SK-N-SH (cell line): ENCODE measurements around the gene CCDC88C. TPM values are rescaled to one million over a fixed set of nuclear protein-coding genes. Genes with fewer than 3 reads are reported as not detected.

Experiments used
- CTCF ChIA-PET: fragments of 300-600, 350-600 bp; formaldehyde crosslinking; extraction: SDS; loops from one replicate; lab custom pipeline; 2021; lab: Yijun Ruan, JAX
- POLR2A ChIA-PET: fragments of 350-600 bp; sonication (Branson Sonifier 250); formaldehyde crosslinking; extraction: SDS; loops from one replicate; lab custom pipeline; 2020; ENCODE audit warnings: antibody characterized with exemption, inconsistent platforms; lab: Yijun Ruan, JAX
- DNase-seq: peaks from one replicate; pipeline ENCODE4 v3.0.0; 2012
- H2AFZ ChIP-seq: fragments of 200-600 bp; sonication (generic); 2 replicates; pipeline ENCODE4 v1.8.1; 2016; ENCODE audit warnings: antibody characterized with exemption, mild to moderate bottlenecking, low read depth
- H3F3A ChIP-seq: fragments of 200-600 bp; sonication (generic); replicated peaks from 2 replicates; pipeline ENCODE3; 2016; ENCODE audit warnings: antibody characterized with exemption, mild to moderate bottlenecking; ENCODE audit not compliant: insufficient read depth
- H3K27ac ChIP-seq, 2 experiments: fragments of 200-500 bp in 1 of 2; fragments of 200-600 bp in 1 of 2; sonication (Bioruptor generic) in 1 of 2; sonication (generic), shearing (Covaris generic) in 1 of 2; 2 replicates each; pipeline versions ENCODE4 v1.5.1 to v1.6.1; 2014 to 2016; ENCODE audit warnings: low read depth in 2 of 2, inconsistent platforms in 1 of 2, low read length in 1 of 2, mild to moderate bottlenecking in 1 of 2, mixed read lengths in 1 of 2
- H3K27me3 ChIP-seq: fragments of 200-600 bp; sonication (generic), shearing (Covaris generic); 2 replicates; pipeline ENCODE4 v1.6.1; 2016; ENCODE audit warnings: mixed run types; ENCODE audit not compliant: insufficient read depth
- H3K36me3 ChIP-seq, 2 experiments: fragments of 200-500 bp in 1 of 2; fragments of 200-600 bp in 1 of 2; sonication (Bioruptor generic) in 1 of 2; sonication (generic) in 1 of 2; replicated peaks in 1 of 2; 2 replicates each; pipeline versions ENCODE3 to v1.5.1; 2014 to 2016; ENCODE audit warnings: low read length in 1 of 2, mild to moderate bottlenecking in 1 of 2; ENCODE audit not compliant: insufficient read depth in 2 of 2, control insufficient read depth in 1 of 2
- H3K4me1 ChIP-seq, 2 experiments: fragments of 200-500 bp in 1 of 2; fragments of 200-600 bp in 1 of 2; sonication (Bioruptor generic) in 1 of 2; sonication (generic), shearing (Covaris generic) in 1 of 2; 2 replicates each; pipeline versions ENCODE4 v1.5.1 to v1.6.1; 2014 to 2016; ENCODE audit warnings: low read depth in 1 of 2, low read length in 1 of 2, mixed run types in 1 of 2; ENCODE audit not compliant: insufficient read depth in 2 of 2, control insufficient read depth in 1 of 2
- H3K4me2 ChIP-seq: fragments of 200-600 bp; sonication (generic), shearing (Covaris generic); 2 replicates; pipeline ENCODE4 v1.6.1; 2017; ENCODE audit warnings: mixed run types
- H3K4me3 ChIP-seq, 2 experiments: fragments of 200-500 bp in 1 of 2; fragments of 200-600 bp in 1 of 2; sonication (Bioruptor generic) in 1 of 2; sonication (generic), shearing (Covaris generic) in 1 of 2; 2 replicates each; pipeline versions ENCODE4 v1.5.1 to v1.8.1; 2014 to 2016; ENCODE audit warnings: low read depth in 2 of 2, inconsistent platforms in 1 of 2, low read length in 1 of 2, mild to moderate bottlenecking in 1 of 2, mixed read lengths in 1 of 2, moderate library complexity in 1 of 2
- H3K79me2 ChIP-seq: fragments of 200-600 bp; sonication (generic); 2 replicates; pipeline ENCODE4 v1.8.1; 2017; ENCODE audit warnings: mild to moderate bottlenecking; ENCODE audit not compliant: insufficient read depth
- H3K9ac ChIP-seq: fragments of 200-600 bp; sonication (generic); 2 replicates; pipeline ENCODE4 v1.6.1; 2017; ENCODE audit warnings: mixed run types
- H3K9me2 ChIP-seq: fragments of 200-600 bp; sonication (generic); 2 replicates; pipeline ENCODE4 v1.6.1; 2017; ENCODE audit warnings: mixed run types
- H3K9me3 ChIP-seq: fragments of 200-600 bp; sonication (generic); 2 replicates; pipeline ENCODE4 v1.6.1; 2017; ENCODE audit warnings: mixed run types, mild to moderate bottlenecking, moderate library complexity
- H4K20me1 ChIP-seq: fragments of 200-600 bp; sonication (generic); 2 replicates; pipeline ENCODE4 v1.6.1; 2017; ENCODE audit warnings: mild to moderate bottlenecking, mixed run types; ENCODE audit not compliant: insufficient read depth
- CHD2 ChIP-seq: fragments of 150-350 bp; IDR thresholded peaks from 2 replicates; pipeline ENCODE4 v1.6.1; 2018; ENCODE audit warnings: low read length; ENCODE audit not compliant: partially characterized antibody
- EP300 ChIP-seq, 2 experiments: IDR thresholded peaks; 2 replicates each; pipeline versions ENCODE4 v1.4.0 to v1.6.1; 2012; ENCODE audit warnings: borderline replicate concordance in 1 of 2, low read depth in 1 of 2, low read length in 1 of 2
- EZH2phosphoT487 ChIP-seq: fragments of 200-600 bp; sonication (generic); IDR thresholded peaks from 2 replicates; pipeline ENCODE4 v1.6.1; 2017; ENCODE audit warnings: low read depth, mixed run types, mild to moderate bottlenecking, antibody characterized with exemption, moderate library complexity, borderline replicate concordance
- FOSL2 ChIP-seq: IDR thresholded peaks from 2 replicates; pipeline ENCODE4 v1.4.0; 2012; ENCODE audit warnings: low read depth, mild to moderate bottlenecking, moderate library complexity, borderline replicate concordance
- GABPA ChIP-seq: IDR thresholded peaks from 2 replicates; pipeline ENCODE4 v1.4.0; 2012; ENCODE audit warnings: low read depth, mild to moderate bottlenecking
- GATA2 ChIP-seq: sonication (generic); formaldehyde crosslinking; IDR thresholded peaks from 2 replicates; pipeline ENCODE4 v1.5.0; 2020; ENCODE audit warnings: mild to moderate bottlenecking, missing genetic modification reagents
- IRF3 ChIP-seq: fragments of 150-350 bp; IDR thresholded peaks from 2 replicates; pipeline ENCODE4 v1.6.1; 2016; ENCODE audit warnings: mild to moderate bottlenecking, low read depth, low read length
- MEF2A ChIP-seq: IDR thresholded peaks from 2 replicates; pipeline ENCODE4 v1.4.0; 2012; ENCODE audit warnings: low read depth, borderline replicate concordance
- NRF1 ChIP-seq: IDR thresholded peaks from 2 replicates; pipeline ENCODE4 v1.6.1; 2012; ENCODE audit warnings: low read depth, mild to moderate bottlenecking, low read length
- REST ChIP-seq: IDR thresholded peaks from 2 replicates; pipeline ENCODE4 v1.6.1; 2012; ENCODE audit warnings: mild to moderate bottlenecking, low read depth, low read length, moderate library complexity
- RFX5 ChIP-seq: IDR thresholded peaks from 2 replicates; pipeline ENCODE4 v1.6.1; 2012; ENCODE audit warnings: mild to moderate bottlenecking, improper control_type of control experiment, low read length
- SIN3A ChIP-seq: IDR thresholded peaks from 2 replicates; pipeline ENCODE4 v1.6.1; 2012; ENCODE audit warnings: low read depth, mild to moderate bottlenecking, low read length, moderate library complexity, borderline replicate concordance
- SMC3 ChIP-seq: IDR thresholded peaks from 2 replicates; pipeline ENCODE4 v1.6.1; 2012; ENCODE audit warnings: low read depth, low read length, improper control_type of control experiment
- YY1 ChIP-seq: IDR thresholded peaks from 2 replicates; pipeline ENCODE4 v1.4.0; 2012; ENCODE audit warnings: low read depth, mild to moderate bottlenecking
- WGBS: methylation state at CpG from one replicate; pipeline ENCODE4 v1.1.6; 2017; ENCODE audit warnings: low lambda C conversion rate; 5-methylcytosine and 5-hydroxymethylcytosine counted together
- polyA plus RNA-seq, 3 experiments: library from polyadenylated mRNA; depleted of rRNA; stranded (reverse); fragments of >200 nt; gene quantifications; 2 replicates each; pipeline ENCODE4 v1.2.3, GENCODE V29; 2012

The CCDC88C gene
- polyA plus RNA-seq, 1 of the 3 experiments (the other 2 are of a cell fraction), result 0.39 TPM

- Histone ChIP-seq H3K27me3 (peaks cover 8% of the 10 kb centered on the region; the same call in 1 of the 2 replicates), H3F3A (no peaks in the 10 kb centered on the region), H3K9me3 (no peaks in the 10 kb centered on the region), H3K4me3 (no peak overlapping the region), H3K9ac (no peak overlapping the region), H3K4me1 (peaks cover 0 to 32% of the 10 kb centered on the region in 2 experiments; a peak in 1 of 4 replicates), H3K79me2 (no peaks in the 10 kb centered on the region), H3K36me3 (no peaks in the 10 kb centered on the region), H4K20me1 (no peaks in the 10 kb centered on the region), H3K4me2 (no peak overlapping the region), H3K27ac (no peak overlapping the region), H2AFZ (no peak overlapping the region; the same call in 1 of the 2 replicates), H3K9me2 (no peaks in the 10 kb centered on the region)
- TF ChIP-seq GABPA (no peak), MEF2A (no peak), REST (no peak), RFX5 (no peak), CHD2 (no peak), NRF1 (no peak)
- POLR2A ChIA-PET, result interaction anchor here (1.1 kb wide), 1 partner anchor 21 kb away, joined by 3 read pairs; no protein-coding TSS in a partner anchor
- CTCF ChIA-PET, result interaction anchor here (0.9 to 1.5 kb wide), 2 partner anchors 10 to 73 kb away, joined by 3 read pairs; no protein-coding TSS in a partner anchor
- DNase-seq, result no peak
- 79% methylated on average over 23 of the region's 23 CpGs for WGBS
Measured at GRCh38 chr14:91396013-91396660, 21.5 kb downstream of the CCDC88C start.

GRCh38 chr14:91395466-91395865 lies 22.2 kb downstream of the CCDC88C start:
- ChIA-PET POLR2A (interaction anchor here (1.1 kb wide), 1 partner anchor 20 kb away, joined by 3 read pairs; no protein-coding TSS in a partner anchor), CTCF (interaction anchor here (1.5 kb wide), 1 partner anchor 10 kb away, joined by 3 read pairs; no protein-coding TSS in a partner anchor)
- H3K4me1 ChIP-seq, result peaks cover 0 to 32% of the 10 kb centered on the region in 2 experiments; a peak in 1 of 4 replicates
- 73% methylated on average over 4 of the region's 5 CpGs for WGBS
- no peak overlapping the region for H3K9ac ChIP-seq
- no peak overlapping the region for H3K4me2 ChIP-seq
- H3F3A ChIP-seq, result no peaks in the 10 kb centered on the region
- H3K36me3 ChIP-seq, result no peaks in the 10 kb centered on the region
- no peak overlapping the region for H3K27ac ChIP-seq
- no peak overlapping the region for H3K4me3 ChIP-seq
- no peak overlapping the region for H2AFZ ChIP-seq
- no peak for DNase-seq
- H3K79me2 ChIP-seq, result no peaks in the 10 kb centered on the region
- peaks cover 8% of the 10 kb centered on the region; the same call in 1 of the 2 replicates for H3K27me3 ChIP-seq
- no peaks in the 10 kb centered on the region for H4K20me1 ChIP-seq
- H3K9me2 ChIP-seq, result no peaks in the 10 kb centered on the region
- no peaks in the 10 kb centered on the region for H3K9me3 ChIP-seq
- TF ChIP-seq EZH2phosphoT487 (no peak), REST (no peak), FOSL2 (no peak), GABPA (no peak), RFX5 (no peak), IRF3 (no peak), NRF1 (no peak), SIN3A (no peak), SMC3 (no peak), EP300 (IDR thresholded peaks at IDR 0.05; ENCODE audit: borderline replicate concordance in 1 of 2, low read depth in 1 of 2, low read length in 1 of 2) (no peak), GATA2 (CRISPR knock-in tag) (no peak), YY1 (no peak), MEF2A (no peak)
